Astrocyte of the cerebellum (primary cell): ENCODE results near the gene TGFBR3.
A peak's percentile ranks its signal among the peaks of the same experiment; 100 is the strongest.

Experiments used
- DNase-seq: peaks from one replicate; pipeline ENCODE4 v3.0.0-alpha.2; 2011; ENCODE audit warnings: low read depth
- H3K4me3 ChIP-seq: 2 replicates; pipeline ENCODE4 v1.5.1; 2011; ENCODE audit warnings: mild to moderate bottlenecking, low read depth, low read length, moderate library complexity
- CTCF ChIP-seq: IDR thresholded peaks from 2 replicates; pipeline ENCODE4 v1.5.1; 2012; ENCODE audit warnings: low read length, low read depth, moderate library complexity, mild to moderate bottlenecking; ENCODE audit errors: missing control alignments
- in situ Hi-C: cut with HindIII; loops from 2 replicates; pipeline ENCODE4 v1.10.0; 2017; ENCODE audit warnings: low sequenced_read_pairs

Gene TGFBR3

GRCh38 chr1:91744953-91745639, 140.9 kb downstream of the TGFBR3 start:
- H3K4me3 ChIP-seq = no peak overlapping the region
- no peak for DNase-seq
- TF ChIP-seq CTCF = no peak
- in situ Hi-C loops = no loop called here

GRCh38 chr1:91742848-91743292, 143.1 kb downstream of the TGFBR3 start:
- DNase-seq = peak; percentile 85
- H3K4me3 ChIP-seq = no peak overlapping the region
- in situ Hi-C loops = no loop called here
- no peak for TF ChIP-seq CTCF

GRCh38 chr1:91741906-91742305, 144.0 kb downstream of the TGFBR3 start:
- no peak overlapping the region for H3K4me3 ChIP-seq
- in situ Hi-C loops = no loop called here
- TF ChIP-seq CTCF = no peak
- no peak for DNase-seq

GRCh38 chr1:91741301-91741700, 144.7 kb downstream of the TGFBR3 start:
- in situ Hi-C loops = no loop called here
- TF ChIP-seq CTCF = no peak
- DNase-seq = no peak
- no peak overlapping the region for H3K4me3 ChIP-seq

DNA sequence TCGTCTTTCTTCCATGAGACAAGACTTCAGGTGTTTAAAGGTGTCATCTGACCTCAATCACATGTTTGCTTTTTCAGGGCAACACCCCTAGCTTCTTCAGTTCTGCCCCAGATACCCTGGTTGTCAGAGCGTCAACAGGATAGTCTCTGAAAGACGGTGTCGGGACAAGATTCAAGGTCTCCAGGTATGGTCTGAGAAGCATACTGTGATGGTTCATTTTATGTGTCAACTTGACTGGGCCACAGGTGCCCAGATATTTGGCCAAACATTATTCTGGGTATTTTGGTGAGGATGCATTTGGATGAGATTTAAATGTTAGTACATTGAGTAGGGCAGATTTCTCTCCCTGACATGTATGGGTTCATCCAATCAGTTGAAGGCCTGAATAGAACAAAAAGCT, 148.3 kb downstream of the TGFBR3 start:
- no peak for TF ChIP-seq CTCF
- in situ Hi-C loops = no loop called here
- DNase-seq = no peak
- no peak overlapping the region for H3K4me3 ChIP-seq

DNA sequence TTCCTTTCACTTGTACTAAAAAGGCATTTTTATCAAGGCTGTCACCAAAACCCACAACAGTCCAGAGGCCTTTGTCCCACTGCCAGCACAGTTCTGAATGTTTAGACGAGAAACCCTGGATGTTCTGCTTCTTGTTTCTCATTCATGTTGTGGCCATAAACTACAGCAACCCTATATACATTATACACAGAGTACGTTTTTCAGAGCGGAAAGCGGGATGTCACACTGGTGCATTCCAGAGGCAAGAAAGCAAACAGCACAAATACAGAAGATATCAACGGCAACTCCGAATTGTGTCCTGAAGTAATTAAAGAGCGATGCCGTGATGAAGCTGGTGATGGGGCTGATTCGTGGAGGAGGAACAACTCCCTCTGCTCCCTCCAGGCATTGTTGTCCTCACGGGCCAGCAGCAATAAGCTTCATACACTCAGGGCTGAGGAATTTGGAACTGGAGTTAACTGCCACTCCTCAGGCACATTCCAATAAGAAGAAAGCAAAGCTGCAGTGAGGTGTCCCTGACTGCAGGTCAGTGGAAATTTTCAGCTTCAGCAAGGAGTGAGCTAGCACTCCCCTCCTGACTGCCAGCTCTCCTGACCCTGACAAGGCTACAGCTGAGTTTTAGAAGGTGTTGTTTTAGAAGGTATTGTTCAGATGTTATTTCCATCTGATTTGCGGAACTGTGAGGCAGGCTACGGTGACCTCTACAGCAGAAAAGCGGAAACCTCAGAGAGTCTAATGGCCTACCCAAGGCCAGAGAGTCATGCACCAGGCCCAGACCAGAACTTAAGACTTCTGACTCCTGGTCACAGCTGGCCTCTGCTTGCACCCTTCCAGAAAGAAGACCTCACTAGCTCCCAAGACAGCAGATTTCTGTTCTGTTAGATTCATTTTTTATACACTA, 149.0 kb downstream of the TGFBR3 start:
- in situ Hi-C loops = no loop called here
- TF ChIP-seq CTCF = no peak
- DNase-seq = no peak
- no peak overlapping the region for H3K4me3 ChIP-seq
